A549 (cell line): ENCODE results near the gene DNAJC18.

Experiments used
- CBX2 ChIP-seq: fragments of 200-600 bp; sonication (generic); IDR thresholded peaks from 2 replicates; pipeline ENCODE4 v1.6.1; 2016; ENCODE audit warnings: low read depth, mild to moderate bottlenecking, borderline replicate concordance
- CHD2 ChIP-seq: fragments of 150-350 bp; IDR thresholded peaks from 2 replicates; pipeline ENCODE4 v1.6.1; 2014; ENCODE audit warnings: low read length; ENCODE audit not compliant: partially characterized antibody
- FOSL2 ChIP-seq, 2 experiments: fragments of 450-650 bp in 1 of 2; fragments of >200 bp in 1 of 2; sonication (Bioruptor Twin) in 1 of 2; formaldehyde crosslinking; IDR thresholded peaks; 2 replicates each; pipeline versions ENCODE4 v1.5.0 to v1.6.1; 2016 to 2020; ENCODE audit warnings: mild to moderate bottlenecking in 1 of 2, moderate library complexity in 1 of 2
- MAFK ChIP-seq: fragments of 450-650 bp; IDR thresholded peaks from 2 replicates; pipeline ENCODE4 v1.6.1; 2014; ENCODE audit not compliant: partially characterized antibody
- PHF8 ChIP-seq: fragments of 200-600 bp; sonication (generic); IDR thresholded peaks from 2 replicates; pipeline ENCODE4 v1.6.1; 2016; ENCODE audit warnings: low read depth, mild to moderate bottlenecking, antibody characterized with exemption, moderate library complexity, borderline replicate concordance
- POLR2A ChIP-seq: IDR thresholded peaks from 2 replicates; pipeline ENCODE4 v1.6.1; 2012; ENCODE audit warnings: mild to moderate bottlenecking, low read length
- TF ChIP-seq, protein P1 (sequence below): fragments of >200 bp; sonication (Bioruptor Twin); formaldehyde crosslinking; IDR thresholded peaks from 3 replicates; pipeline ENCODE4 v1.5.1; 2016
- TF ChIP-seq, protein P2 (sequence below): fragments of 450-650 bp; IDR thresholded peaks from 2 replicates; pipeline ENCODE4 v1.6.1; 2014; ENCODE audit warnings: antibody characterized with exemption
- TF ChIP-seq, protein P3 (sequence below): fragments of 200-600 bp; sonication (generic); IDR thresholded peaks from 2 replicates; pipeline ENCODE4 v1.6.1; 2016; ENCODE audit warnings: antibody characterized with exemption, mild to moderate bottlenecking, moderate library complexity
- TF ChIP-seq, protein P4 (sequence below): fragments of 150-350 bp; IDR thresholded peaks from 2 replicates; pipeline ENCODE4 v1.6.1; 2014; ENCODE audit warnings: low read depth, mild to moderate bottlenecking, low read length

DNA sequence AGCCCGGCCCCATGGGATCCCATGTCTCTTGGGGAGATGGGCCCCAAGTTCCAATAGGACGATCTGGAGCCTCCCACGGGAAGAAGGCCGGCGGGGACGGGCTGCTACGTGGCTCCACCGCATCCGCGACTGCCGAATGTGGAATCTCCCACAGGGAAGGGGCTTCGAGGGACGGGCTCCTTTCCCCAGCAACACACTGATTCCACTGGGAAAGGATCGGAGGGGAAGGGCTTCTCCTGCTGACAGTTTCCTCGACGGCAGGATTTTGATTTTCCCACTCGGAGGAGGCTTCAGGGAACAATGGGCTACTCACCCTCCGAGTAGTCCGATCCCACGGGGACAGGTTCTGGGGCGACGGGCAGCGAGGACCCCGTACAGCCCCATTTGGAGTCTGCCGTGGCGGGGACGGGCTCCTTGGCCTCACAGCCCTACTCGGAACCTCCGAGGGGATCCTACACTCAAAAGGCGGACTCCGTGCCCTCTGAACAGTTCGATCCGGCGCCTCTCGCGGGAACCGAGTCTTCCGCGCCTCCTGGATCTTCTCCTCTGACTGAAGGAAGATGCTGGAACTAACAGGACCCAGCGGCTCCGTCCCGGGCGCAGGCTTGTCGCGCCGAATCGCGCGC, 45.7 kb downstream of the DNAJC18 start:
- TF ChIP-seq, protein P1, sequence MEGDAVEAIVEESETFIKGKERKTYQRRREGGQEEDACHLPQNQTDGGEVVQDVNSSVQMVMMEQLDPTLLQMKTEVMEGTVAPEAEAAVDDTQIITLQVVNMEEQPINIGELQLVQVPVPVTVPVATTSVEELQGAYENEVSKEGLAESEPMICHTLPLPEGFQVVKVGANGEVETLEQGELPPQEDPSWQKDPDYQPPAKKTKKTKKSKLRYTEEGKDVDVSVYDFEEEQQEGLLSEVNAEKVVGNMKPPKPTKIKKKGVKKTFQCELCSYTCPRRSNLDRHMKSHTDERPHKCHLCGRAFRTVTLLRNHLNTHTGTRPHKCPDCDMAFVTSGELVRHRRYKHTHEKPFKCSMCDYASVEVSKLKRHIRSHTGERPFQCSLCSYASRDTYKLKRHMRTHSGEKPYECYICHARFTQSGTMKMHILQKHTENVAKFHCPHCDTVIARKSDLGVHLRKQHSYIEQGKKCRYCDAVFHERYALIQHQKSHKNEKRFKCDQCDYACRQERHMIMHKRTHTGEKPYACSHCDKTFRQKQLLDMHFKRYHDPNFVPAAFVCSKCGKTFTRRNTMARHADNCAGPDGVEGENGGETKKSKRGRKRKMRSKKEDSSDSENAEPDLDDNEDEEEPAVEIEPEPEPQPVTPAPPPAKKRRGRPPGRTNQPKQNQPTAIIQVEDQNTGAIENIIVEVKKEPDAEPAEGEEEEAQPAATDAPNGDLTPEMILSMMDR, result no peak
- TF ChIP-seq FOSL2 (IDR thresholded peaks at IDR 0.05) (no peak), FOSL2 (CRISPR knock-in tag; IDR thresholded peaks at IDR 0.05) (no peak), POLR2A (no peak), PHF8 (no peak), MAFK (no peak), CHD2 (no peak), CBX2 (no peak)
- TF ChIP-seq, protein P2, sequence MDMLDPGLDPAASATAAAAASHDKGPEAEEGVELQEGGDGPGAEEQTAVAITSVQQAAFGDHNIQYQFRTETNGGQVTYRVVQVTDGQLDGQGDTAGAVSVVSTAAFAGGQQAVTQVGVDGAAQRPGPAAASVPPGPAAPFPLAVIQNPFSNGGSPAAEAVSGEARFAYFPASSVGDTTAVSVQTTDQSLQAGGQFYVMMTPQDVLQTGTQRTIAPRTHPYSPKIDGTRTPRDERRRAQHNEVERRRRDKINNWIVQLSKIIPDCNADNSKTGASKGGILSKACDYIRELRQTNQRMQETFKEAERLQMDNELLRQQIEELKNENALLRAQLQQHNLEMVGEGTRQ, result no peak
- TF ChIP-seq, protein P3, sequence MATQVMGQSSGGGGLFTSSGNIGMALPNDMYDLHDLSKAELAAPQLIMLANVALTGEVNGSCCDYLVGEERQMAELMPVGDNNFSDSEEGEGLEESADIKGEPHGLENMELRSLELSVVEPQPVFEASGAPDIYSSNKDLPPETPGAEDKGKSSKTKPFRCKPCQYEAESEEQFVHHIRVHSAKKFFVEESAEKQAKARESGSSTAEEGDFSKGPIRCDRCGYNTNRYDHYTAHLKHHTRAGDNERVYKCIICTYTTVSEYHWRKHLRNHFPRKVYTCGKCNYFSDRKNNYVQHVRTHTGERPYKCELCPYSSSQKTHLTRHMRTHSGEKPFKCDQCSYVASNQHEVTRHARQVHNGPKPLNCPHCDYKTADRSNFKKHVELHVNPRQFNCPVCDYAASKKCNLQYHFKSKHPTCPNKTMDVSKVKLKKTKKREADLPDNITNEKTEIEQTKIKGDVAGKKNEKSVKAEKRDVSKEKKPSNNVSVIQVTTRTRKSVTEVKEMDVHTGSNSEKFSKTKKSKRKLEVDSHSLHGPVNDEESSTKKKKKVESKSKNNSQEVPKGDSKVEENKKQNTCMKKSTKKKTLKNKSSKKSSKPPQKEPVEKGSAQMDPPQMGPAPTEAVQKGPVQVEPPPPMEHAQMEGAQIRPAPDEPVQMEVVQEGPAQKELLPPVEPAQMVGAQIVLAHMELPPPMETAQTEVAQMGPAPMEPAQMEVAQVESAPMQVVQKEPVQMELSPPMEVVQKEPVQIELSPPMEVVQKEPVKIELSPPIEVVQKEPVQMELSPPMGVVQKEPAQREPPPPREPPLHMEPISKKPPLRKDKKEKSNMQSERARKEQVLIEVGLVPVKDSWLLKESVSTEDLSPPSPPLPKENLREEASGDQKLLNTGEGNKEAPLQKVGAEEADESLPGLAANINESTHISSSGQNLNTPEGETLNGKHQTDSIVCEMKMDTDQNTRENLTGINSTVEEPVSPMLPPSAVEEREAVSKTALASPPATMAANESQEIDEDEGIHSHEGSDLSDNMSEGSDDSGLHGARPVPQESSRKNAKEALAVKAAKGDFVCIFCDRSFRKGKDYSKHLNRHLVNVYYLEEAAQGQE, result no peak
- TF ChIP-seq, protein P4, sequence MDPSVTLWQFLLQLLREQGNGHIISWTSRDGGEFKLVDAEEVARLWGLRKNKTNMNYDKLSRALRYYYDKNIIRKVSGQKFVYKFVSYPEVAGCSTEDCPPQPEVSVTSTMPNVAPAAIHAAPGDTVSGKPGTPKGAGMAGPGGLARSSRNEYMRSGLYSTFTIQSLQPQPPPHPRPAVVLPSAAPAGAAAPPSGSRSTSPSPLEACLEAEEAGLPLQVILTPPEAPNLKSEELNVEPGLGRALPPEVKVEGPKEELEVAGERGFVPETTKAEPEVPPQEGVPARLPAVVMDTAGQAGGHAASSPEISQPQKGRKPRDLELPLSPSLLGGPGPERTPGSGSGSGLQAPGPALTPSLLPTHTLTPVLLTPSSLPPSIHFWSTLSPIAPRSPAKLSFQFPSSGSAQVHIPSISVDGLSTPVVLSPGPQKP, result no peak
